CD14-positive monocyte (primary cell): ENCODE measurements around the gene NAP1L1. TPM values are rescaled to one million over a fixed set of nuclear protein-coding genes. Genes with fewer than 3 reads are reported as not detected.

ENCODE experiments used
- DNase-seq, 3 donors: peaks; one replicate each; pipeline ENCODE4 v3.0.0-alpha.2; 2011 to 2022
- H2AFZ ChIP-seq: 2 replicates; pipeline ENCODE4 v1.6.0; 2012; ENCODE audit warnings: mild to moderate bottlenecking, low read depth, low read length, inconsistent platforms; ENCODE audit not compliant: insufficient read depth, poor library complexity, severe bottlenecking
- H3K27ac ChIP-seq, 2 donors: 1 replicate in 1 of 2; 2 replicates in 1 of 2; pipeline ENCODE4 v1.5.1; 2012 to 2013; ENCODE audit warnings: low read length in 2 of 2, control low read depth in 1 of 2, inconsistent platforms in 1 of 2, low read depth in 1 of 2, mild to moderate bottlenecking in 1 of 2
- H3K27me3 ChIP-seq, 2 donors: one replicate each; pipeline versions ENCODE4 v1.6.0 to v1.6.1; 2011 to 2013; ENCODE audit warnings: low read length in 2 of 2; ENCODE audit not compliant: control insufficient read depth in 2 of 2, insufficient read depth in 2 of 2
- H3K36me3 ChIP-seq, 2 donors: replicated peaks in 1 of 2; 1 replicate in 1 of 2; 2 replicates in 1 of 2; pipeline versions ENCODE4 v1.5.1 to v1.6.1; 2012 to 2013; ENCODE audit warnings: low read length in 2 of 2, control low read depth in 1 of 2, inconsistent platforms in 1 of 2, mild to moderate bottlenecking in 1 of 2; ENCODE audit not compliant: insufficient read depth in 2 of 2, control insufficient read depth in 1 of 2
- H3K4me1 ChIP-seq, 2 donors: 1 replicate in 1 of 2; 2 replicates in 1 of 2; pipeline versions ENCODE4 v1.5.1 to v1.6.1; 2012 to 2013; ENCODE audit warnings: low read length in 2 of 2, control low read depth in 1 of 2, inconsistent platforms in 1 of 2, mild to moderate bottlenecking in 1 of 2, moderate library complexity in 1 of 2; ENCODE audit not compliant: insufficient read depth in 2 of 2, control insufficient read depth in 1 of 2
- H3K4me2 ChIP-seq: replicated peaks from 2 replicates; pipeline ENCODE3; 2012; ENCODE audit warnings: low read length, moderate library complexity, mild to moderate bottlenecking; ENCODE audit not compliant: poor library complexity, severe bottlenecking; ENCODE audit errors: extremely low read depth
- H3K4me3 ChIP-seq, 3 experiments: fragments of 200-600 bp in 1 of 3; sonication (generic) in 1 of 3; replicated peaks in 1 of 3; 1 replicate in 2 of 3; 2 replicates in 1 of 3; pipeline ENCODE4 v1.5.1; 2011 to 2013; ENCODE audit warnings: low read length in 3 of 3, mild to moderate bottlenecking in 3 of 3, control low read depth in 2 of 3, low read depth in 2 of 3, inconsistent platforms in 1 of 3, moderate library complexity in 1 of 3
- H3K79me2 ChIP-seq: 2 replicates; pipeline ENCODE4 v1.6.0; 2012; ENCODE audit warnings: mild to moderate bottlenecking, control low read depth, inconsistent platforms, low read length, moderate library complexity; ENCODE audit not compliant: insufficient read depth
- H3K9ac ChIP-seq: 2 replicates; pipeline ENCODE4 v1.6.0; 2017; ENCODE audit warnings: low read length, mild to moderate bottlenecking; ENCODE audit not compliant: insufficient read depth, poor library complexity, severe bottlenecking
- H3K9me3 ChIP-seq, 2 donors: replicated peaks in 1 of 2; 1 replicate in 1 of 2; 2 replicates in 1 of 2; pipeline versions ENCODE4 v1.5.1 to v1.6.1; 2012 to 2013; ENCODE audit warnings: low read length in 2 of 2, control low read depth in 1 of 2; ENCODE audit not compliant: control insufficient read depth in 1 of 2, insufficient read depth in 1 of 2
- H4K20me1 ChIP-seq: 2 replicates; pipeline ENCODE4 v1.6.0; 2012; ENCODE audit warnings: mild to moderate bottlenecking, low read length, control low read depth, moderate library complexity; ENCODE audit not compliant: insufficient read depth
- H3K27ac Mint-ChIP-seq, 7 donors: one replicate each; pipeline ENCODE4 v1.8.0; 2020; ENCODE audit warnings: mild to moderate bottlenecking in 7 of 7, mixed read lengths in 7 of 7, moderate library complexity in 6 of 7, inconsistent platforms in 2 of 7
- H3K27me3 Mint-ChIP-seq, 3 donors: one replicate each; pipeline ENCODE4 v1.8.0; 2021 to 2022; ENCODE audit warnings: low read depth in 3 of 3, mild to moderate bottlenecking in 3 of 3, mixed read lengths in 3 of 3, moderate library complexity in 3 of 3, inconsistent platforms in 1 of 3
- H3K36me3 Mint-ChIP-seq, 2 donors: one replicate each; pipeline ENCODE4 v1.8.0; 2020; ENCODE audit warnings: mixed read lengths in 2 of 2, inconsistent platforms in 1 of 2, mild to moderate bottlenecking in 1 of 2
- H3K4me1 Mint-ChIP-seq: one replicate; pipeline ENCODE4 v1.8.0; 2020; ENCODE audit warnings: mild to moderate bottlenecking, mixed read lengths
- H3K4me3 Mint-ChIP-seq, 2 donors: one replicate each; pipeline ENCODE4 v1.8.0; 2020; ENCODE audit warnings: mild to moderate bottlenecking in 2 of 2, mixed read lengths in 2 of 2, moderate library complexity in 1 of 2
- H3K9me3 Mint-ChIP-seq, 7 donors: one replicate each; pipeline ENCODE4 v1.8.0; 2020 to 2022; ENCODE audit warnings: mixed read lengths in 7 of 7, mild to moderate bottlenecking in 6 of 7, moderate library complexity in 6 of 7, inconsistent platforms in 2 of 7
- CTCF ChIP-seq: fragments of 200-600 bp; IDR thresholded peaks from one replicate; pipeline ENCODE4 v1.8.0; 2022; ENCODE audit warnings: antibody characterized with exemption, mild to moderate bottlenecking
- WGBS: methylation state at CpG from one replicate; pipeline ENCODE4 v1.1.5; 2013; ENCODE audit warnings: missing lambda C conversion rate; ENCODE audit not compliant: insufficient coverage; 5-methylcytosine and 5-hydroxymethylcytosine counted together
- intact Hi-C, 2 donors: fragments of 100-400 bp; cut with micrococcal nuclease; formaldehyde crosslinking; loops; one replicate each; pipeline versions ENCODE4 v1.15.0 to v1.15.1; 2023
- polyA minus RNA-seq: library from RNA; depleted of rRNA, polyadenylated mRNA; stranded (reverse); fragments of >200 nt; gene quantifications from 2 replicates; pipeline ENCODE4 v1.2.3, GENCODE V29; 2012
- polyA plus RNA-seq, 3 donors: library from polyadenylated mRNA; depleted of rRNA in 1 of 3; unstranded in 2 of 3; stranded (reverse) in 1 of 3; fragments of 300-500 nt in 2 of 3; fragments of >200 nt in 1 of 3; fragmentation: Illumina TruSeq in 2 of 3; gene quantifications; 1 replicate in 2 of 3; 2 replicates in 1 of 3; pipeline ENCODE4 v1.2.3, GENCODE V29; 2012 to 2021
- total RNA-seq, 12 experiments: library from RNA in 1 of 12; stranded (reverse) in 1 of 12; fragments of 120-200 nt in 1 of 12; gene quantifications; one replicate each; pipeline ENCODE4 v1.2.4 and lab custom pipeline; 2013 to 2026; ENCODE audit warnings: mixed read lengths in 6 of 12, inconsistent platforms in 1 of 12

NAP1L1 gene
- total RNA-seq (2013), result 172 TPM
- polyA plus RNA-seq (100 to 1,000 TPM in 2 of 3 donors, 10 to 100 TPM in 1; 98.3 to 164 (median 111) TPM), polyA minus RNA-seq (27.4 and 42.6 TPM in 2 replicates), total RNA-seq (lab: John Stamatoyannopoulos, UW) (172 to 479 (median 380) reads per million in 11 experiments)

DNA sequence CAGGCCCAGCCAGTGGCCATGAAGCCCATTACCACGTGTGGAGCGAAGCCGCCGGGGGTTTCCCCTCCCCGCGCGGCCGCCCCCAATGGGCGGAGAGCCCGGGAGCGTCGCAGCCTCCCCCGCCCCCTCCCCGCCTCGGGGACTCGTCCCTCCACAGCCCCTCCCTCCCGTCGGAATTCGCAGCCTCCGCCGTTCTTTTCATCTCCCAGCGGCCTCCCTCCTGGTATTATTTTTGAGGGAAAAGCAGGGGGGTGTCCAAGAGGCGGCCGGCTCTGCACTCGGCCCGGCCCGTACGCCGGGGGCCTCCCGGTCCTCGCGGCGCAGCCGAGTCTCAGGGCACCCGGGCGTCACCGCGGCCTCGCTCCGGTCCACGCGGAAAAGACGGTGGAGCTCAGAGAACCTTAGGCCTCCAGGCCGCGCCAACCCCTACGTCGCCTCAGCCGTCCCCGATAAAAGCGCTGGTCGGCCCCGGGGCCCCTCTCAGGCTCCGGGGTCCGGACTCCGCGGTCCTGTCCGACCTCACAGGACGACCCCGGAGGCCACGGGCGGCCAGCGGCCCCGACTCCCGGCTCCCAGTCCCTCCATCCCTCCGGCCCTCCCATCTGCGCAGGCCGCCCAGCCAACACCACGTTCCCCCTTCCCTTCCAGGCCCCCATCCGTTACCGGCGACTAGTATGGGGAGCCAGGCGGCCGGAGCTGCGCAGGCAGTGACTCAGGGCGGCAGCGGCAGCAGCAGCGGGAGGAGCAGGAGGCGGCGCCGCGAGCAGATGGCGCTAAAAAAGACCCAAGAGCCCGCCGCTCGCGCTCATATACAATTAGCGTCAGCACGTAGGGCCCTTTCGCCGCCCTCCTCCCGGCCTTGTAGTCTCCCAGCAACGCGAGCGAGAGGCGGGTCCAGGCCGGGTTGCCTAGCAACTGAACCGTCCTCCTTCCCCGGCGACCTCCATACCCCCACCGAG, at the start of gene NAP1L1:
NAP1L1 (minus strand) TSS at position 782 of the 959 bp plus-strand sequence. CDS start 10,466 bp downstream, outside the sequence.
- DNase-seq, result peak; percentile 93 to 96 (median 94)
- Histone ChIP-seq H3K79me2 (peaks cover 48% of the 10 kb centered on the region), H3K27me3 (no peaks in the 10 kb centered on the region), H3K9me3 (peaks cover 0 to 5% of the 10 kb centered on the region in 2 donors), H4K20me1 (peaks cover 45% of the 10 kb centered on the region), H2AFZ (peak within 1 kb of the TSS; percentile 71), H3K4me2 (peak within 1 kb of the TSS; percentile 77), H3K36me3 (no peaks in the 10 kb centered on the region), H3K9ac (peak within 1 kb of the TSS; percentile 97), H3K4me1 (peaks cover 24 to 36% of the 10 kb centered on the region in 2 donors), H3K4me3 (peak within 1 kb of the TSS; percentile 69 to 82 (median 72)), H3K27ac (peak within 1 kb of the TSS; percentile 87 to 97)
- peak within 1 kb of the TSS; percentile 93 to 98 (median 97) for H3K27ac Mint-ChIP-seq
- H3K9me3 Mint-ChIP-seq, result peaks cover 0 to 3% (median 1%) of the 10 kb centered on the region in 7 donors
- H3K36me3 Mint-ChIP-seq, result peaks cover 0 to 10% of the 10 kb centered on the region in 2 donors
- H3K27me3 Mint-ChIP-seq, result peaks cover 0 to 2% (median 0%) of the 10 kb centered on the region in 3 donors
- intact Hi-C loops, result loop anchor here (5.0 to 10.0 kb wide), 3 partner anchors 71 to 261 kb away; partner anchors contain the start of gene BBS10 (in 1 of the 2)
- peak; percentile 8 for TF ChIP-seq CTCF
- H3K4me1 Mint-ChIP-seq, result peaks cover 32% of the 10 kb centered on the region
- H3K4me3 Mint-ChIP-seq, result peak within 1 kb of the TSS; percentile 92 to 93
- under 1% methylated on average over 84 of the region's 100 CpGs for WGBS

- DNase-seq, result no peak
- Mint-ChIP-seq H3K9me3 (peaks cover 5 to 18% (median 9%) of the 10 kb centered on the region in 7 donors), H3K36me3 (no peaks in the 10 kb centered on the region), H3K4me1 (no peaks in the 10 kb centered on the region), H3K27me3 (peaks cover 1 to 7% (median 2%) of the 10 kb centered on the region in 3 donors), H3K4me3 (no peak overlapping the region), H3K27ac (no peak overlapping the region)
- H3K36me3 ChIP-seq, result no peaks in the 10 kb centered on the region
- no peak overlapping the region for H3K9ac ChIP-seq
- intact Hi-C loops, result no loop called here
- H3K27ac ChIP-seq, result no peak overlapping the region
- WGBS, result 92% methylated on average over 4 of the region's 5 CpGs
- H3K4me3 ChIP-seq, result no peak overlapping the region
- no peaks in the 10 kb centered on the region for H3K4me1 ChIP-seq
- H4K20me1 ChIP-seq, result no peaks in the 10 kb centered on the region
- H3K27me3 ChIP-seq, result no peaks in the 10 kb centered on the region
- no peak overlapping the region for H3K4me2 ChIP-seq
- TF ChIP-seq CTCF, result no peak
- no peaks in the 10 kb centered on the region for H3K79me2 ChIP-seq
- no peak overlapping the region for H2AFZ ChIP-seq
- H3K9me3 ChIP-seq, result peaks cover 0 to 8% of the 10 kb centered on the region in 2 donors
These were observed 43.1 kb upstream of the NAP1L1 start for GRCh38 chr12:76127588-76127987.
